Measurements from ENCODE around the gene MEIOSIN.
A peak's percentile ranks its signal among the peaks of the same experiment; 100 is the strongest.

The MEIOSIN gene

DNA sequence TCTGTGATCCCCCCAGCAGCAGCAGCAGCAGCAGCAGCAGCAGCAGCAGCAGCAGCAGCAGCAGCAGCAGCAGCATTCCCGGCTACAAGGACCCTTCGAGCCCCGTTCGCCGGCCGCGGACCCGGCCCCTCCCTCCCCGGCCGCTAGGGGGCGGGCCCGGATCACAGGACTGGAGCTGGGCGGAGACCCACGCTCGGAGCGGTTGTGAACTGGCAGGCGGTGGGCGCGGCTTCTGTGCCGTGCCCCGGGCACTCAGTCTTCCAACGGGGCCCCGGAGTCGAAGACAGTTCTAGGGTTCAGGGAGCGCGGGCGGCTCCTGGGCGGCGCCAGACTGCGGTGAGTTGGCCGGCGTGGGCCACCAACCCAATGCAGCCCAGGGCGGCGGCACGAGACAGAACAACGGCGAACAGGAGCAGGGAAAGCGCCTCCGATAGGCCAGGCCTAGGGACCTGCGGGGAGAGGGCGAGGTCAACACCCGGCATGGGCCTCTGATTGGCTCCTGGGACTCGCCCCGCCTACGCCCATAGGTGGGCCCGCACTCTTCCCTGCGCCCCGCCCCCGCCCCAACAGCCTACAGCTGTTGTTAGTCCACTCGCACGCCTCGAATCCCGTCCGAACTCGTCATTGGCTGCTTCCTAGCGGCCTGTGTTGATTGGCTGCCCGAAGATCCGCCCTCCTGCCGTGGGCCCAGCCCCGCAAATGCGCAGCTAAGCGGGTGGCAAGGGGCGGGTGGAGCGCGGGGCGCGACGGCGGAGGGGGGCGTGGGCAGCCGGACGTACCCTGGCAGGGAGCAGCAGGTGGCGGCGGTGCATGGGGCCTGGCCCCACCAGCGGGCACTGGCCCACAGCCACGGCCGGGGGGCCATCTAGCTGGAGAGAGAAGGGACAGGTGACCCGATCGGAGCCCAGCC lies 37.2 kb downstream of the MEIOSIN start:
- H3K9me3 ChIP-seq (ENCODE audit: control insufficient read depth, insufficient read depth, low read length), result no peaks in the 10 kb centered on the region
- TF ChIP-seq, protein P1, sequence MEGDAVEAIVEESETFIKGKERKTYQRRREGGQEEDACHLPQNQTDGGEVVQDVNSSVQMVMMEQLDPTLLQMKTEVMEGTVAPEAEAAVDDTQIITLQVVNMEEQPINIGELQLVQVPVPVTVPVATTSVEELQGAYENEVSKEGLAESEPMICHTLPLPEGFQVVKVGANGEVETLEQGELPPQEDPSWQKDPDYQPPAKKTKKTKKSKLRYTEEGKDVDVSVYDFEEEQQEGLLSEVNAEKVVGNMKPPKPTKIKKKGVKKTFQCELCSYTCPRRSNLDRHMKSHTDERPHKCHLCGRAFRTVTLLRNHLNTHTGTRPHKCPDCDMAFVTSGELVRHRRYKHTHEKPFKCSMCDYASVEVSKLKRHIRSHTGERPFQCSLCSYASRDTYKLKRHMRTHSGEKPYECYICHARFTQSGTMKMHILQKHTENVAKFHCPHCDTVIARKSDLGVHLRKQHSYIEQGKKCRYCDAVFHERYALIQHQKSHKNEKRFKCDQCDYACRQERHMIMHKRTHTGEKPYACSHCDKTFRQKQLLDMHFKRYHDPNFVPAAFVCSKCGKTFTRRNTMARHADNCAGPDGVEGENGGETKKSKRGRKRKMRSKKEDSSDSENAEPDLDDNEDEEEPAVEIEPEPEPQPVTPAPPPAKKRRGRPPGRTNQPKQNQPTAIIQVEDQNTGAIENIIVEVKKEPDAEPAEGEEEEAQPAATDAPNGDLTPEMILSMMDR (IDR thresholded peaks at IDR 0.05; ENCODE audit: low read depth, low read length, poor library complexity, severe bottlenecking), result peak; percentile 96
- TF ChIP-seq EZH2phosphoT487 (IDR thresholded peaks at IDR 0.05; ENCODE audit: borderline replicate concordance, low read length), result no peak
- no peaks in the 10 kb centered on the region for H3K36me3 ChIP-seq (ENCODE audit: control insufficient read depth, low read length)
- H3F3A ChIP-seq (ENCODE audit: control insufficient read depth, insufficient read depth), result peaks cover 5% of the 10 kb centered on the region; the same call in 1 of the 2 replicates
- peak overlapping the region; percentile 28; the same call in 1 of the 2 replicates for H3K27ac ChIP-seq (ENCODE audit: low read depth, low read length)
- peak overlapping the region; percentile 77 for H3K4me2 ChIP-seq (ENCODE audit: low read length)
- H4K20me1 ChIP-seq (ENCODE audit: control insufficient read depth, insufficient read depth, low read depth, low read length), result no peaks in the 10 kb centered on the region
- H3K9me2 ChIP-seq (replicated peaks; ENCODE audit: control insufficient read depth, low read length), result no peaks in the 10 kb centered on the region
- H3K27me3 ChIP-seq (ENCODE audit: control insufficient read depth, low read length), result peaks cover 8% of the 10 kb centered on the region
- H3K79me2 ChIP-seq (ENCODE audit: control insufficient read depth, low read length), result no peaks in the 10 kb centered on the region
- peak overlapping the region; percentile 79 for H3K4me3 ChIP-seq (ENCODE audit: low read length)
- peaks cover 37% of the 10 kb centered on the region for H3K4me1 ChIP-seq (ENCODE audit: control insufficient read depth, low read length)

DNA sequence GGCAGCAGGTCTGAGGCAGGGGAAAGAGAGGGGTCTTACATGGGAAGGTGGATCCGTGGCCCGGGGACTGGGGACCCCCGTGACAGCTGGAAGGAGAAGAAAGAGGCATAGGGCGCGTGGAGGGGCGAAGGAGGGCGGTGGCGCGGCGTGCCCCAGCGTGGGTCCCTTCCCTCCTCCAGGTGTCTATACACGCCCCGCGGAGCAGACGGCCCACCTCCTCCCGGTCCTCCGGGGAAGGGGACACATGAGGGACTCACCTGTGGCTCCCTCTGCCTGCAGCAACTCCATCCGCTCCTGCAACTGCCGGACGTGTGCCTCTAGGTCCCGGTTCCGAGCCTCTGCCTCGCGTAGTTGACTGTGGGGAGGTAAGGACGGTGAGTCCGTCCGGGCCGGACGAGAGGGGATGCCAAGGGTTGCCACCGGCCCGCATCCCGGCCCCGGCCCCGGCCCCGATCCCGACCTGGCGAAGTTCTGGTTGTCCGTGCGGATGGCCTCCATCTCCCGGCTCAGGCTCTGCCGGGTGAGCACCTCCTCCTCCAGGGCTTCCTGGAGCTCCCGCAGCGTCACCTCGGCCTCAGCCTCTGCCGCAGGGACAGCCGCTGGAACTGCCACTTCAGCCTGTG lies 38.2 kb downstream of the MEIOSIN start:
- H3K4me3 ChIP-seq (ENCODE audit: low read length), result no peak overlapping the region; the same call in 1 of the 2 replicates
- H3K9me2 ChIP-seq (replicated peaks; ENCODE audit: control insufficient read depth, low read length), result no peaks in the 10 kb centered on the region
- peak overlapping the region; percentile 77; the same call in 1 of the 2 replicates for H3K4me2 ChIP-seq (ENCODE audit: low read length)
- H3K4me1 ChIP-seq (ENCODE audit: control insufficient read depth, low read length), result peaks cover 37% of the 10 kb centered on the region
- H3K27me3 ChIP-seq (ENCODE audit: control insufficient read depth, low read length), result peaks cover 8% of the 10 kb centered on the region
- H3K27ac ChIP-seq (ENCODE audit: low read depth, low read length), result no peak overlapping the region
- no peaks in the 10 kb centered on the region for H4K20me1 ChIP-seq (ENCODE audit: control insufficient read depth, insufficient read depth, low read depth, low read length)
- H3K36me3 ChIP-seq (ENCODE audit: control insufficient read depth, low read length), result no peaks in the 10 kb centered on the region
- peaks cover 5% of the 10 kb centered on the region; the same call in 1 of the 2 replicates for H3F3A ChIP-seq (ENCODE audit: control insufficient read depth, insufficient read depth)
- TF ChIP-seq, protein P1 (IDR thresholded peaks at IDR 0.05; ENCODE audit: low read depth, low read length, poor library complexity, severe bottlenecking), result no peak
- TF ChIP-seq EZH2phosphoT487 (IDR thresholded peaks at IDR 0.05; ENCODE audit: borderline replicate concordance, low read length), result no peak
- H3K9me3 ChIP-seq (ENCODE audit: control insufficient read depth, insufficient read depth, low read length), result no peaks in the 10 kb centered on the region
- no peaks in the 10 kb centered on the region for H3K79me2 ChIP-seq (ENCODE audit: control insufficient read depth, low read length)

DNA sequence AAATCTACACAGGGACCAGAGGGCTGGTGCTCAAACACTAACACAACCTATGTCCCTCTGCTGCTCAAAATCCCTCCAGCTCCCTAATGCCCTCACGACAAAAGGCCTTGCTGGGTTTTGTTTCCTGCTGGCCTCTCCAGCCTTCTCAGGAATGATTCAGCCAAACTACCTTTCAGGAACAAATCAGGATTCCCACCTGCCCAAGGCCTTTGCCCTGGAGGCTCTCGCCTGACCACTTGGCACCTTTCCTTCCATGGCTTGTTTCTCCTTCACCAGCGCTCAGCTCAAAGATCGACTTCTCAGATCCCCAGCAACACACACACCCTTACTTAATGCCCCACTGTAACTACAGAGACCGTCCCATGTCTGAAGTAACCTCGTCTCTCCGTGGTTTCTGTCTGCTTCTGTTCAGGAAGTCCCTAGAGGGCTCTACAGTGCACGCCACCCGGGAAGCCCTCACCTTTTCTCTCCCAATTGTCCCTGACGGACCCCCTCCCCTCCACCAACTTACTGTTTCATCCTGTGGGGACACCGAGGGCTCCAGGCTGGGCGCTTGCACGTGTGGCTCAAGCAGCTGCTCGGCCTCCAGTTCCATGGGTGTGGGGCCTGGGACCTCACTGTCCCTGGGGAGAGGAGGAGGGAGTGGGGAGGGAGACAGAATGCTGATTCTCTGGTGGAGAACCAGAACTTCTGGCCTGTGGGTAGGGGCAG lies 39.0 kb downstream of the MEIOSIN start:
- Histone ChIP-seq H4K20me1 (ENCODE audit: control insufficient read depth, insufficient read depth, low read depth, low read length) (no peaks in the 10 kb centered on the region), H3K4me2 (ENCODE audit: low read length) (no peak overlapping the region), H3K27ac (ENCODE audit: low read depth, low read length) (no peak overlapping the region), H3F3A (ENCODE audit: control insufficient read depth, insufficient read depth) (peaks cover 5% of the 10 kb centered on the region; the same call in 1 of the 2 replicates), H3K27me3 (ENCODE audit: control insufficient read depth, low read length) (peaks cover 8% of the 10 kb centered on the region), H3K4me3 (ENCODE audit: low read length) (no peak overlapping the region), H3K9me3 (ENCODE audit: control insufficient read depth, insufficient read depth, low read length) (no peaks in the 10 kb centered on the region), H3K4me1 (ENCODE audit: control insufficient read depth, low read length) (peaks cover 37% of the 10 kb centered on the region), H3K9me2 (replicated peaks; ENCODE audit: control insufficient read depth, low read length) (no peaks in the 10 kb centered on the region), H3K36me3 (ENCODE audit: control insufficient read depth, low read length) (peaks cover 7% of the 10 kb centered on the region; the same call in 1 of the 2 replicates), H3K79me2 (ENCODE audit: control insufficient read depth, low read length) (no peaks in the 10 kb centered on the region)
- no peak for TF ChIP-seq EZH2phosphoT487 (IDR thresholded peaks at IDR 0.05; ENCODE audit: borderline replicate concordance, low read length)
- TF ChIP-seq, protein P1 (IDR thresholded peaks at IDR 0.05; ENCODE audit: low read depth, low read length, poor library complexity, severe bottlenecking), result no peak
